HepG2 (cell line): ENCODE results near the gene RPL3. TPM values are rescaled to one million over a fixed set of nuclear protein-coding genes. Genes with fewer than 3 reads are reported as not detected.

ENCODE experiments used
- ARNT ChIP-seq: fragments of 450-650 bp; IDR thresholded peaks from 2 replicates; pipeline ENCODE4 v1.6.1; 2017
- ARNTL ChIP-seq: sonication (generic); formaldehyde crosslinking; IDR thresholded peaks from 2 replicates; pipeline ENCODE4 v1.4.0; 2020; ENCODE audit warnings: mild to moderate bottlenecking, missing genetic modification reagents
- GFI1 ChIP-seq: sonication (generic); formaldehyde crosslinking; IDR thresholded peaks from 2 replicates; pipeline ENCODE4 v1.5.0; 2020; ENCODE audit warnings: missing genetic modification reagents, mild to moderate bottlenecking, borderline replicate concordance
- ISL2 ChIP-seq: sonication (generic); formaldehyde crosslinking; IDR thresholded peaks from 2 replicates; pipeline ENCODE4 v1.5.0; 2020; ENCODE audit warnings: missing genetic modification reagents
- PRMT3 ChIP-seq: sonication (generic); formaldehyde crosslinking; IDR thresholded peaks from 2 replicates; pipeline ENCODE4 v1.8.1; 2022; ENCODE audit warnings: low read depth, mild to moderate bottlenecking, moderate library complexity, missing genetic modification reagents, borderline replicate concordance
- PTBP1 ChIP-seq: fragments of 200-400 bp; formaldehyde crosslinking; IDR thresholded peaks from 2 replicates; pipeline ENCODE4 v1.6.1; 2018; ENCODE audit warnings: low read length, low read depth; ENCODE audit not compliant: poor library complexity, severe bottlenecking
- TARDBP ChIP-seq: sonication (generic); formaldehyde crosslinking; IDR thresholded peaks from 2 replicates; pipeline ENCODE4 v1.8.0; 2022; ENCODE audit warnings: mild to moderate bottlenecking, missing genetic modification reagents
- YEATS4 ChIP-seq: sonication (generic); formaldehyde crosslinking; IDR thresholded peaks from 2 replicates; pipeline ENCODE4 v1.4.0; 2020; ENCODE audit warnings: missing genetic modification reagents, borderline replicate concordance
- ZBTB20 ChIP-seq: sonication (generic); formaldehyde crosslinking; IDR thresholded peaks from 2 replicates; pipeline ENCODE4 v1.8.1; 2023; ENCODE audit warnings: missing genetic modification reagents, low read depth, mild to moderate bottlenecking, borderline replicate concordance
- ZMYM2 ChIP-seq: sonication (generic); formaldehyde crosslinking; IDR thresholded peaks from 2 replicates; pipeline ENCODE4 v1.8.0; 2022; ENCODE audit warnings: mild to moderate bottlenecking, missing genetic modification reagents
- ZNF180 ChIP-seq: sonication (generic); formaldehyde crosslinking; IDR thresholded peaks from 2 replicates; pipeline ENCODE4 v1.4.0; 2020; ENCODE audit warnings: low read depth, missing genetic modification reagents, borderline replicate concordance
- ZNF253 ChIP-seq: sonication (generic); formaldehyde crosslinking; IDR thresholded peaks from 2 replicates; pipeline ENCODE4 v1.8.0; 2022; ENCODE audit warnings: mild to moderate bottlenecking, missing genetic modification reagents, borderline replicate concordance
- ZNF550 ChIP-seq: sonication (generic); formaldehyde crosslinking; IDR thresholded peaks from 2 replicates; pipeline ENCODE4 v1.4.0; 2020; ENCODE audit warnings: mild to moderate bottlenecking, missing genetic modification reagents, borderline replicate concordance
- ZNF572 ChIP-seq: sonication (generic); formaldehyde crosslinking; IDR thresholded peaks from 2 replicates; pipeline ENCODE4 v1.5.1; 2020; ENCODE audit warnings: mild to moderate bottlenecking, missing genetic modification reagents
- ZNF652 ChIP-seq: IDR thresholded peaks from 2 replicates; pipeline ENCODE4 v1.6.1; 2016; ENCODE audit warnings: low read depth, borderline replicate concordance
- ZNF782 ChIP-seq: sonication (generic); formaldehyde crosslinking; IDR thresholded peaks from 2 replicates; pipeline ENCODE4 v1.4.0; 2020; ENCODE audit warnings: missing genetic modification reagents, mild to moderate bottlenecking, borderline replicate concordance
- polyA plus RNA-seq, 8 experiments: library from polyadenylated mRNA; depleted of rRNA in 3 of 8; stranded (reverse) in 7 of 8; unstranded in 1 of 8; fragments of >200 nt; fragmentation: Illumina TruSeq in 4 of 8; extraction: Trizol in 4 of 8; gene quantifications; 2 replicates each; pipeline versions ENCODE4 v1.2.1 to v1.2.3, GENCODE V29; 2011 to 2016; ENCODE audit warnings: low read depth in 4 of 8, missing spikeins in 1 of 8, mixed read lengths in 1 of 8; ENCODE audit not compliant: insufficient read depth in 1 of 8
- total RNA-seq, 5 experiments: library from RNA; depleted of rRNA; stranded (reverse); fragments of >200 nt; fragmentation: Illumina TruSeq; extraction: Trizol; gene quantifications; 2 replicates each; pipeline ENCODE4 v1.2.3, GENCODE V29; 2016; ENCODE audit warnings: low read depth in 1 of 5
- TF ChIP-seq, protein P1 (sequence below): sonication (generic); formaldehyde crosslinking; IDR thresholded peaks from 2 replicates; pipeline ENCODE4 v1.5.0; 2020; ENCODE audit warnings: missing genetic modification reagents
- TF ChIP-seq, protein P2 (sequence below): sonication (generic); formaldehyde crosslinking; IDR thresholded peaks from 2 replicates; pipeline ENCODE4 v1.4.0; 2020; ENCODE audit warnings: missing genetic modification reagents, borderline replicate concordance
- TF ChIP-seq, protein P3 (sequence below): sonication (generic); formaldehyde crosslinking; IDR thresholded peaks from 2 replicates; pipeline ENCODE4 v1.8.1; 2023; ENCODE audit warnings: mild to moderate bottlenecking, missing genetic modification reagents, borderline replicate concordance
- TF ChIP-seq, protein P4 (sequence below): sonication (generic); formaldehyde crosslinking; IDR thresholded peaks from 2 replicates; pipeline ENCODE4 v1.9.0; 2022; ENCODE audit warnings: low read depth, missing genetic modification reagents

Gene RPL3
- total and polyA plus RNA-seq, 2 of the 13 experiments (the other 11 are each of a cell fraction or from before 2014, with no cell fraction given) = 1,051 to 3,279 TPM

DNA sequence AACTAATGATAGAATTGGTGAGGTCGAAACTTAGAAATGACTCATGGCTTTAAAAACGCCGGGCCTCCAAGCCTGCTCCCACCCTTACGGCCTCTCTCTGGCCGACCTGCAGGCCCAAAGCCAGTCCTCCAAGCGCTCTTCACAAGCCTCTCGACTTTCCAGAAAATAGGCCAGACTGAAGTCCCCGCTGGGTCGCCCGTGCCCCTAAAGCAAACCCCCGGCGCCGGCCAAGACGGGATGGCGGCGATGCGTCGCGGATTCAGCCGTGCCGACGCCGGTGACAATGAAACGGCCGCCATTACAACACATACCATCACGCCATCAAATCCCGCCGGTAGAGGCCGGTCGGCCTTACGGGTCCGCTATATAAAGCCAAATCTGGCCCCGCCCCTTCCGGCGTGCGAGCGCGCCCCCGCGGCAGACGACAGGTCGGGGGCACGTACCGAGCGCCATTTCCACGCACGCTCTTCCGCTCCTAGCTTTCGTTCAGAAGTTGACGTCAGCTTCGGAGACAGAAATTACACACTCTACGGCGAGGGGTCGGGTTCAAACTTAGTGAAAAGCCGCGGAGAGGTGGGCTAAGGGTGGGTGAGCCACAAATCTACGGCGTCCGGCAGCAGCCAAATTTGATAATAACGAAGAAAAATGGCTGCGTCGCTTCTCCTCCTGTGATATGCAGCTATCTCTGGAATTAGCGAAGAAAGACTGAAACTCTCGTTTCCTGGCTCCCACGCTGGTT, at the start of gene RPL3 (continued):
- TF ChIP-seq GFI1 (CRISPR knock-in tag) (peak; percentile 57), ZNF782 (CRISPR knock-in tag) (peak; percentile 86; the same call in 1 of the 2 replicates), ZNF180 (CRISPR knock-in tag) (no peak), ZNF572 (CRISPR knock-in tag) (0 out of 2 replicates have a peak, but pooled peaks have one; percentile 56), ZNF550 (CRISPR knock-in tag) (0 out of 2 replicates have a peak, but pooled peaks have one; percentile 83), ARNT (no peak), ISL2 (CRISPR knock-in tag) (peak; percentile 57; the same call in 1 of the 2 replicates), PRMT3 (CRISPR knock-in tag) (peak; percentile 87), ZMYM2 (CRISPR knock-in tag) (peak; percentile 35; the same call in 1 of the 2 replicates), ARNTL (CRISPR knock-in tag) (no peak; the same call in none of the 2 replicates), ZBTB20 (0 out of 2 replicates have a peak, but pooled peaks have one; percentile 62), TARDBP (CRISPR knock-in tag) (peak; percentile 83; the same call in 1 of the 2 replicates), PTBP1 (no peak), YEATS4 (CRISPR knock-in tag) (peak; percentile 89), ZNF253 (no peak), ZNF652 (CRISPR knock-in tag) (no peak)
- TF ChIP-seq, protein P1, sequence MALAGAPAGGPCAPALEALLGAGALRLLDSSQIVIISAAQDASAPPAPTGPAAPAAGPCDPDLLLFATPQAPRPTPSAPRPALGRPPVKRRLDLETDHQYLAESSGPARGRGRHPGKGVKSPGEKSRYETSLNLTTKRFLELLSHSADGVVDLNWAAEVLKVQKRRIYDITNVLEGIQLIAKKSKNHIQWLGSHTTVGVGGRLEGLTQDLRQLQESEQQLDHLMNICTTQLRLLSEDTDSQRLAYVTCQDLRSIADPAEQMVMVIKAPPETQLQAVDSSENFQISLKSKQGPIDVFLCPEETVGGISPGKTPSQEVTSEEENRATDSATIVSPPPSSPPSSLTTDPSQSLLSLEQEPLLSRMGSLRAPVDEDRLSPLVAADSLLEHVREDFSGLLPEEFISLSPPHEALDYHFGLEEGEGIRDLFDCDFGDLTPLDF (CRISPR knock-in tag) = 0 out of 2 replicates have a peak, but pooled peaks have one; percentile 81
- TF ChIP-seq, protein P2, sequence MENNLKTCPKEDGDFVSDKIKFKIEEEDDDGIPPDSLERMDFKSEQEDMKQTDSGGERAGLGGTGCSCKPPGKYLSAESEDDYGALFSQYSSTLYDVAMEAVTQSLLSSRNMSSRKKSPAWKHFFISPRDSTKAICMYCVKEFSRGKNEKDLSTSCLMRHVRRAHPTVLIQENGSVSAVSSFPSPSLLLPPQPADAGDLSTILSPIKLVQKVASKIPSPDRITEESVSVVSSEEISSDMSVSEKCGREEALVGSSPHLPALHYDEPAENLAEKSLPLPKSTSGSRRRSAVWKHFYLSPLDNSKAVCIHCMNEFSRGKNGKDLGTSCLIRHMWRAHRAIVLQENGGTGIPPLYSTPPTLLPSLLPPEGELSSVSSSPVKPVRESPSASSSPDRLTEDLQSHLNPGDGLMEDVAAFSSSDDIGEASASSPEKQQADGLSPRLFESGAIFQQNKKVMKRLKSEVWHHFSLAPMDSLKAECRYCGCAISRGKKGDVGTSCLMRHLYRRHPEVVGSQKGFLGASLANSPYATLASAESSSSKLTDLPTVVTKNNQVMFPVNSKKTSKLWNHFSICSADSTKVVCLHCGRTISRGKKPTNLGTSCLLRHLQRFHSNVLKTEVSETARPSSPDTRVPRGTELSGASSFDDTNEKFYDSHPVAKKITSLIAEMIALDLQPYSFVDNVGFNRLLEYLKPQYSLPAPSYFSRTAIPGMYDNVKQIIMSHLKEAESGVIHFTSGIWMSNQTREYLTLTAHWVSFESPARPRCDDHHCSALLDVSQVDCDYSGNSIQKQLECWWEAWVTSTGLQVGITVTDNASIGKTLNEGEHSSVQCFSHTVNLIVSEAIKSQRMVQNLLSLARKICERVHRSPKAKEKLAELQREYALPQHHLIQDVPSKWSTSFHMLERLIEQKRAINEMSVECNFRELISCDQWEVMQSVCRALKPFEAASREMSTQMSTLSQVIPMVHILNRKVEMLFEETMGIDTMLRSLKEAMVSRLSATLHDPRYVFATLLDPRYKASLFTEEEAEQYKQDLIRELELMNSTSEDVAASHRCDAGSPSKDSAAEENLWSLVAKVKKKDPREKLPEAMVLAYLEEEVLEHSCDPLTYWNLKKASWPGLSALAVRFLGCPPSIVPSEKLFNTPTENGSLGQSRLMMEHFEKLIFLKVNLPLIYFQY = 0 out of 2 replicates have a peak, but pooled peaks have one; percentile 38
- TF ChIP-seq, protein P3, sequence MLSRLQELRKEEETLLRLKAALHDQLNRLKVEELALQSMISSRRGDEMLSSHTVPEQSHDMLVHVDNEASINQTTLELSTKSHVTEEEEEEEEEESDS (CRISPR knock-in tag) = no peak; the same call in 1 of the 2 replicates
- TF ChIP-seq, protein P4, sequence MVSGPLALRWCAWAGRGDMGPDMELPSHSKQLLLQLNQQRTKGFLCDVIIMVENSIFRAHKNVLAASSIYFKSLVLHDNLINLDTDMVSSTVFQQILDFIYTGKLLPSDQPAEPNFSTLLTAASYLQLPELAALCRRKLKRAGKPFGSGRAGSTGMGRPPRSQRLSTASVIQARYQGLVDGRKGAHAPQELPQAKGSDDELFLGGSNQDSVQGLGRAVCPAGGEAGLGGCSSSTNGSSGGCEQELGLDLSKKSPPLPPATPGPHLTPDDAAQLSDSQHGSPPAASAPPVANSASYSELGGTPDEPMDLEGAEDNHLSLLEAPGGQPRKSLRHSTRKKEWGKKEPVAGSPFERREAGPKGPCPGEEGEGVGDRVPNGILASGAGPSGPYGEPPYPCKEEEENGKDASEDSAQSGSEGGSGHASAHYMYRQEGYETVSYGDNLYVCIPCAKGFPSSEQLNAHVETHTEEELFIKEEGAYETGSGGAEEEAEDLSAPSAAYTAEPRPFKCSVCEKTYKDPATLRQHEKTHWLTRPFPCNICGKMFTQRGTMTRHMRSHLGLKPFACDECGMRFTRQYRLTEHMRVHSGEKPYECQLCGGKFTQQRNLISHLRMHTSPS = peak; percentile 23; the same call in 1 of the 2 replicates
